ENCODE results near the gene SULT2A1.

- TF ChIP-seq, protein P1, sequence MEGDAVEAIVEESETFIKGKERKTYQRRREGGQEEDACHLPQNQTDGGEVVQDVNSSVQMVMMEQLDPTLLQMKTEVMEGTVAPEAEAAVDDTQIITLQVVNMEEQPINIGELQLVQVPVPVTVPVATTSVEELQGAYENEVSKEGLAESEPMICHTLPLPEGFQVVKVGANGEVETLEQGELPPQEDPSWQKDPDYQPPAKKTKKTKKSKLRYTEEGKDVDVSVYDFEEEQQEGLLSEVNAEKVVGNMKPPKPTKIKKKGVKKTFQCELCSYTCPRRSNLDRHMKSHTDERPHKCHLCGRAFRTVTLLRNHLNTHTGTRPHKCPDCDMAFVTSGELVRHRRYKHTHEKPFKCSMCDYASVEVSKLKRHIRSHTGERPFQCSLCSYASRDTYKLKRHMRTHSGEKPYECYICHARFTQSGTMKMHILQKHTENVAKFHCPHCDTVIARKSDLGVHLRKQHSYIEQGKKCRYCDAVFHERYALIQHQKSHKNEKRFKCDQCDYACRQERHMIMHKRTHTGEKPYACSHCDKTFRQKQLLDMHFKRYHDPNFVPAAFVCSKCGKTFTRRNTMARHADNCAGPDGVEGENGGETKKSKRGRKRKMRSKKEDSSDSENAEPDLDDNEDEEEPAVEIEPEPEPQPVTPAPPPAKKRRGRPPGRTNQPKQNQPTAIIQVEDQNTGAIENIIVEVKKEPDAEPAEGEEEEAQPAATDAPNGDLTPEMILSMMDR (IDR thresholded peaks at IDR 0.05) = no peak
- no peak for TF ChIP-seq POLR2A (IDR thresholded peaks at IDR 0.05)
Observed at GRCh38 chr19:47901370-47901769, 15.3 kb upstream of the SULT2A1 start.
